ENCODE results near the gene MLLT3.

Gene MLLT3

DNA sequence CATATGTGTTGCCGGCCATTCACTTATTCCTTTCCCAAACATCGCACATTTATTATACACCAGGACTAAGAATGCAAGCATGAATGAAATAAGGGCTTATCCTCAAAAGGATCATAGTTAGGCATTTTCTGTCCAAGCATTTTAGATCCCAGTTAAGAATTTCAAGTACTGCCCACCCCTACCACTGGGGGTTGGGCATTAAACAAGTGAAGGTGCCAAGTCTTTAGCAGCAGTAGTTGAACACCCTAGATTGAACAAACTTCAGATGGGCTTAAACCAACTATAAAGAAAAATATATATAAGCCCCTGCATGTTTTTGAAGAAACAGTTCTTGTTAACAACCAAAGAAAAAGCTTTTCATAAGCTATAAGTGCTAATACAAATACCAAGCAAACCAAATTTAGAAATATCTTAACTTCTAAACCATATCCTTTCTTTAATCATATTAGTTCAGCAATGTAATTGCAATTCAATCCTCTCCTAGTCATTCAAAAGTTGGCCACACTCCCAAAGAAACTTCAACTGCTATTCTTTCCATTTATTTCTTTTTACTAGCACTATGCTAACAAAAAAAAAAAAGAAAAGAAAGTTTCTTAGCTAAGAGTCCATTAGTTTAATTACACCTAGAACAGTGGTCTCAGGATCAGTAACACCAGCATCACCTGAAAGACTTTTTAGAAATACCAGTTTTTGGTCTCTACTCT is 149.8 kb downstream of the MLLT3 start:
- no peak for DNase-seq

DNA sequence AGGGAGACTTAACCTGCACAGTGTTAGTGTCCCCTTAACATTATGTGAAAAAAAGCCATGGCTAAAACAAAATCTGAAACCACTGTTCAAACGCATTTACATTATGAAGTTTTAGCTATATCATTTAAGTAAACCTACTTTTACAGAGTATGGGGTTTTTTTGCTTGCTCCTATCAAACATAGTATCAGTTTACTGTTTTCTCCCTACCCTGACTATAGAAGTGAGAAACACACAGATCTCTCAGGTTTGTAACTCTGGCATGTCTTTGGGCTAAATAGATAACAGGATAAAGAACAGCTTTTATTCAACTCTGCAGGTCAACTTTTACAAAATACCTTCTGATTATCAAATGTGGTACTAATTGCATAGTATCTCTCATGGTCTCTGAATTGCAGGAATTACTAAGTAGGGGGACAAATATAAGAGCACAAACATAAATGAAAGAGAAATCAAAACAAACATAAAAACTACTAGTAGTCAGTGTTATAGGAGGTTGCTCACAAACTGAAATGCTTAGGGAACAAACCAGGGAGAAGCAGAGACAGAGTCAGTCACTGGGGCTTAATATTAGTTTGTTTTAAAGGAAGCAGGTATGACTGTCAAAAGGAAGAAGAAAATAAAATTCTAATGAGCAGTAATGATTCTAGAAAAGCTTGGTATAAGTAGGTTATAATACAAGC is 155.8 kb downstream of the MLLT3 start:
- DNase-seq, result no peak

- DNase-seq, result no peak
These were observed 158.1 kb downstream of the MLLT3 start for GRCh38 chr9:20464242-20464641.

DNA sequence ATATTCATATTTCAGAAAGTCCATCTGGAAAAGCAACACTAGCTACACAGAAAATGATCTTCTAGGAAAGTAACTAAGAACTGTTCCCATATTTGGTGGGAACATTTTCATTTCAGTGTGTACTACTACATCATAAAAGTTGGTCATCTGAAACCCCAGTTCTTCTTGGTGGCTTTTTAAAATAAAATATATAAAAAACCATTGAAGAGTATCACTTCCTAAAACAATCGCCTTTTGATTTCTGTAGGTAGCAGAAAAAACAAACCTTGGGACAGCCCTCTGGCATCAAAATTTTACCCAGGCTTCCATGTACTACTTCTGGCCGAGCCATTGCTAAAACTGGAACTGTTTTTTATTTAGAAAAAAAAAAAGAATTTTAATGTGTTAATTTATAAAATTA is 158.5 kb downstream of the MLLT3 start:
- DNase-seq, result no peak

DNA sequence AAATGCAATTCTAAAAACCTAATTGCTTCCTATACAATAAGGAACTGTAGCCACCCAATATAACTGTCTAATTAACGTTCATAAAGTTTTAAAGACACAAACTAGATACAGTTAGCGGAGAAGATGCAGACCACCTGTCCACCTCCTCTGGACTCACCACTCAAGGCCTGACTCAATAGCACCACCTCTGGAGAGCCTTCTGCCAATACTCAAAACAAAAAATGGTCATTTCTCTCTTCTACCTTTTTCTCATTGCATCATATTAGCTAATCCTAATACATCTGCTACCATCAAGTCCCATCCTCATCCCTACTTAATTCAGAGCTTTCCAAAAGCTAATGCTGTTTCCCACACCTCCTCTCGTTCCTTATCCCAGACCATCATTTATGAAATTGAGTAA is 159.9 kb downstream of the MLLT3 start:
- DNase-seq, result no peak

DNA sequence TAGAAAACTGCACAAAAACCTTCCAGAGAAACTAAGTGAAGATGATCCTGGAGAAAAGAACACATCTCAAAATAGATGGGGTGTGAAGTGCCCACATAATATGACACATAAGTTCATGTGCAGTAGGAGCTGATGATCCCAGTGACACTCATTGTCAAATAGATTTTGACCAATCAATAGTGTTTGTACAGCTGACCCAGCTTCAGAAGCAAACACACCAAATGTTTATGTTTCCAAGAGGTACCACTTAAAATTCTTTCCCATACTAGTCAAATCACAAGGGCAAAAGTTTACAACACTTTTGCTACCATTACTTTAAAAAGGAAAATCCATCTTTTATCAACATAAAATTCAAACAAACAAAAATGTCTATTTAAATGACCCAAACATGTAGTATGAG is 175.0 kb downstream of the MLLT3 start:
- no peak for DNase-seq

GRCh38 chr9:20446248-20446647 is 176.1 kb downstream of the MLLT3 start:
- no peak for DNase-seq

GRCh38 chr9:20442461-20443319 is 179.6 kb downstream of the MLLT3 start:
- DNase-seq, result no peak

- DNase-seq, result no peak
These were observed 180.4 kb downstream of the MLLT3 start for GRCh38 chr9:20441711-20442423.

GRCh38 chr9:20441166-20441565 is 181.1 kb downstream of the MLLT3 start:
- no peak for DNase-seq

DNA sequence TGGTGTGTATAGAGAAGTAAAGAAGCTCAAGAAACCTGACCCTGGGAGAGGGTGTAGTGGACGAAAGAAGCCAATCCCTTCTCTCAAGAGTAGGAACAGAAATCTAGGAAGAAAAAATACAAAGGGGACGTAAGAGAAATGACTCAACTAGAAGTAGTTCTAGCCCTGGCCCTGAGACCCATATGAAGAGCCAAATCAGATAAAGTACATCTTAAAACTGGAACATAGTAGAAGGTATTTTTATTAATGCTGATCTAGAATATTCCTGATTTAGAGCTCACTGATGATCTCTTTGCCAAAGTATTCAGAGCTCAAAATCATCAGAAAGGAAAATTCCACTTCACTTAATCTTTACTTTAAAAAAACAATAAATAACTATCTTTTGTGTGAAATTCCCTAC is 184.8 kb downstream of the MLLT3 start:
- no peak for DNase-seq

DNA sequence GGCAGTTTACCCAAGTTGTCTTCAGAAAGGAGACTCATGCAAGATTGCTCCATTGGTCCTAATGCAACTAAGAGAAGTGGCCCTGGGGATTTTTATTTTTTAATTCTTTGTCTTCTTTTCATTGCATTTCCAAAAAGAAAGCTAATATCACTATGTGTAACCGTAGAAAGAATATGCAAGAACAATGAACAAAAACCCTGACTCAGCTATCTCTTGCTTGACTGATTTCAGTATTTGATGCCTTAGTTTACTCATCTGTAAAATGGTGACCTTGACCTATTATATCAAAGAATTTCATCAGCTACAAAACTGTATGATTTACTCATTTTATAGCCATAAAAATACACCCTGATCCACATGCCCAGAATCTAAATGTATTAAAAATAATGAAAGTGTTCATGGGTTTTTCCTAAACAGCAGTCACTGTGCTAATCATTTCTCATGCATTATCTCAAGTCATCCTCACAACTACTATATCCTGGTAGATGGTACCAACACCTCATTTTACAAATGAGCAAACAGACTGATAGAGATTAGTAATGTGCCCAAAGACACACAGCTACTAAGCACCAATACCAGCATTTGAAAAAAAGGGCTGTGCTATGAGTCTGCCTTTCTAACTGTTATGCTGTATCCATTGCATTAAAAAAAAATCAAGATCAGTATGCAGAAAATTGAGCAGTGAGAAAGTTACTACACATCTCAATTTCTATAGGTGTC is 185.7 kb downstream of the MLLT3 start:
- no peak for DNase-seq

GRCh38 chr9:20428976-20429375 is 193.3 kb downstream of the MLLT3 start:
- DNase-seq, result no peak

DNA sequence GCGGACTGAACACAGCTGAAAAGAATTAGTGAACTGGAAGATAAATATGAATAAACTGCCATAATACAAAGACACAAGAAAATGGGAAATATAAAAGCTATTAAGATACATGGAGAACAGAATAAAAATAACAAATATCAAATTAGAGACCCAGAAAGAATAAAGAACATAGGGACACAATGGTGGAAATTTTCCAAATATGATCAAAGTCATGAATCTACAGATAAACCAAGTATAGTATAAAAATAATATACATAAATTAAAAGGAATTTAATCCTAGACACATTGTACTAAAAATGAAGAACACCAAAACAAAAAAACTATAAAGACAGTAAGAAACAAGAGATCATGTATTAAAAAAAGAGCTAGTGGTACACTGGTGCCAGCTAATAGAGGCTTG is 194.9 kb downstream of the MLLT3 start:
- DNase-seq, result no peak

- no peak for DNase-seq
These were observed 196.3 kb downstream of the MLLT3 start for GRCh38 chr9:20426019-20426418.

DNA sequence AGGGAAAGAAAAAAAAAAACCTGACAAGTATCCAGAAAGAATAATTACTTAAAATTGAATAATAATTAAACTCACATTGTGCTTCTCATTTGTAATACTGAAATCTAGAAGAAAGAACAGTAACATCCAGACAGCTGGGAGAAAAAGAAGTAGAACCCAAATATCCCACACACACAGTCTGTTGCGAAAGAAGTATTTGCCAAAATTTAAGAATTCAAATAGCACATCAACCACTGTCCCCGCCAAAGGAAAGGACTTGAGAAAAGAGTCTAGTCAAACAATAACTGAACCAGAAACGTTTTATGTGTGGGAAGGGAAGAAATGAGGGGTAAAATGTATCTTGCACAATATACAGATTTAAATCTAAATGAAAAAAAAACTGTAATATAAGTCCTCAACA is 202.8 kb downstream of the MLLT3 start:
- no peak for DNase-seq

GRCh38 chr9:20418485-20418884 is 203.8 kb downstream of the MLLT3 start:
- DNase-seq, result no peak

- no peak for DNase-seq
These were observed 204.8 kb downstream of the MLLT3 start for GRCh38 chr9:20417373-20418080.

DNA sequence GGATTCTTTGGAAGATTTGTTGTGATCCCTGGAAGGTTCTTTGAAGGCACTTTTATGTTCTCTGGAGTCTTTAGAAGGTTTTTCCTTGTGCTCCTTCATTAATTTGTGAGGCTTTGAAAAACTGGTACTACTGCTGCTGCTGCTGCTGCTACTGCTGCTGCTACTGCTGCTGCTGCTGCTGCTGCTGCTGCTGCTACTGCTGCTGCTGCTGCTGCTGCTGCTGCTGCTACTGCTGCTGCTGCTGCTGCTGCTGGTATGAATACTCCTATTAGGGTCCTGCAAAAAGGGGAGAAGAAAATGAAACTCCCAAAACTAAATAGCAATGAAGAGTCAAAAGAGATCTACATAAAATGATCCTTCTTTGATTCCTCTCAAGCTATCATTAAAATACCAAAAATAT is 208.1 kb downstream of the MLLT3 start:
- DNase-seq, result no peak

DNA sequence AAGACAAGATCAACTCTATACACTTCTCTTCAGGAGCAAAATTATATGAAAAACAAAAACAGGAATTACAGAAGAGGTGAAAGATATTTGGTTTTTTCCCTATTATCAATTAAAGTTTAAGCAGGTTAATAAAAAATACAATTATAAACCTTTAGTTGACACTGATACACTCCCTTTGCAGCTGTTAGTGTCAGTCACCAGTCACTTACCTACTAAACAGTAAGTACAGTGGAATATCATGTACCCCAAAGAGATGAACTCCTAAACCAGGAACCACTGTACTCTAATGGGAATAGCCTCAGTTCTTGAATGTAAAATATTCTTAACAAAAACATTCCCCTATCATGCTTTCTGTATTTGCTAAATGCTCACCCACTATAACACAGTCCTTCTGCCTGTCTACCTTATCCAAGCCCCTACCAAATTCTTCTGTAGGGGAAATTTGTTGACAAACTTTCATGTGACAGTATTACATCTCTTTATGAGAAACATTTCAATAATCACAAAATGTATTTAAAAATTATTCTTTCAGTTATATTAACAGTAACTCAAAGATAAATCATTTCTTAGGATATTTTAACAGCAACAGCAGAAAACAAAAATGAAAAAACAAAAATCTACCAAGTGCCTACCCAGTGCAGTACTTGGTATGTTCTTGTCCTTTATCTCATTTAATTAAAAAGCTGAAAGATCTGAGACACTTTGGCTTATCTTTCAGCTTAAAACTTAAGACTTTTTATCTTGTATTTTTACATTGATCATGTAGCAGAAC is 212.8 kb downstream of the MLLT3 start:
- DNase-seq, result no peak

DNA sequence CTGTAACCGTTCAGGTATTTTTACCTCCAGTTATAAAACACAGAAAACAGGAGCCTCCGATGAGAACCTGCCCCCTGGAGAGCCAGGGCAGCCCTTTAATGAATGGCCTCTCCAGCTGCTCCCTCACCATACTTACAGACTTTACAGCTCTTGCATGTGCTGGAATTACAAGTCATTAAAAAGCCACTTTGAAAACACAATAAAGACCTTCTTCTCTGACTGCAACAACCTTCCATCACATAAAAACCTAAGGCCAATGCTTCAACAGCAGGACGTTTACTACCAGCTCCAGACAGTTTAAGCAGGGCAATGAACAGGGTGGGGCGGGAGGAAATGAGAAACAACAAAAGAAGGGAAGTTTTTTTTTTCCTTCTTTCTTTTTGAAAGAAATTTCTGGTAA is 213.8 kb downstream of the MLLT3 start:
- peak; percentile 82 for DNase-seq

Measured in NCI-H2227 treated with DMSO at 0.1 percent for 48 hours (cell line).